GM20000 (cell line): ENCODE measurements around the gene POLH.
"Not testable (repeated sequence)": the region's sequence is repeated elsewhere in the genome, so short reads cannot be mapped to it uniquely, and the experiment has no call there.

Experiments used
- DNase-seq: peaks from one replicate; pipeline ENCODE4 v3.0.0; 2012; ENCODE audit warnings: low spot score
- CTCF ChIP-seq: IDR thresholded peaks from 2 replicates; pipeline ENCODE4 v1.5.1; 2012; ENCODE audit warnings: mild to moderate bottlenecking, control low read depth; ENCODE audit errors: extremely low read depth, missing control alignments

Gene POLH

DNA sequence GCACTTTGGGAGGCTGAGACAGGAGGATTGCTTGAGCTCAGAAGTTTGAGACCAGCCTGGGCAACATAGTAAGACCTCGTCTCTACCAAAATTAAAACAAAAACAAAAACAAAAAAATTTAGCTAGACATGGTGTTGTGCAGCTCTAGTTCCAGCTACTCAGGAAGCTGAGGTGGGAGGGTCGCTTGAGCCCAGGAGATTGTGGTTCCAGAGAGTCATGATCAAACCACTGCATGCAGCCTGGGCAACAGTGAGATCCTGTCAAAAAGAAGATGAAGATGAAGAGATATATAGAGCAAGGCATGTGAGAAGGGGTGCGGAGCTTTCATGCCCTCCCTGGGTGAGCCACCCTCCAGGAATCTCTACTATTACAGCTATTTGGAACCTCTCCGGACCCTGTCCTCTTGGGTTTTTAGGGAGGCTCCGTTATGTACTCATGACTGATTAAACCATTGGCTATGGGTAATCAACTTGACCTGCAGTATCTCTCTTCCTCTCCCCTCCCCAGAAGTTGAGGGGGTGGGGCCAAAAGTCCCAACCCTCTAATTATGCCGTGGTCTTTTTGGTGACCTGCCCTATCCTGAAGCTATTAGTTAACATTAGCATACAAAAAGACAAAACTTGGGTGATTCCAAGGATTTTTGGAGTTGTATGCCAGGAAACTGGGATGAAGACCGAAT, 9.0 kb downstream of the POLH start:
- DNase-seq: no peak
- no peak for TF ChIP-seq CTCF

DNA sequence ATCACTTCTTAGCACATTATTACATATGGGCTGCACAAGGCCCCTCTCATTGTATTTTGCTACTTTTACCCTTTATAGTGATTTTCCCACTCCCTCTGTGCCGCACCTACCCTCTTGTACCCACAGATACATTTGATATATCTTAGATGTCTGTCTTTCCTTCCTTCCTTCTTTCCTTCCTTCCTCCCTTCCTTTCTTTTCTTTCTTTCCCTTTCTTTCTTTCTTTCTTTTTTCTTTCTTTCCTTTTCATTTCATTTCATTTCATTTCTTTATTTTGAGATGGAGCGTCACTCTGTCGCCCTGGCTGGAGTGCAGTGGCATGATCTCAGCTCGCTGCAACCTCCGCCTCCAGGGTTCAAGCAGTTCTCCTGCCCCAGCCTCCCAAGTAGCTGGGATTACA, 12.2 kb downstream of the POLH start:
- DNase-seq: no peak
- TF ChIP-seq CTCF: no peak

- not testable (repeated sequence) for DNase-seq
These were observed 13.6 kb downstream of the POLH start for GRCh38 chr6:43589564-43589963.

DNA sequence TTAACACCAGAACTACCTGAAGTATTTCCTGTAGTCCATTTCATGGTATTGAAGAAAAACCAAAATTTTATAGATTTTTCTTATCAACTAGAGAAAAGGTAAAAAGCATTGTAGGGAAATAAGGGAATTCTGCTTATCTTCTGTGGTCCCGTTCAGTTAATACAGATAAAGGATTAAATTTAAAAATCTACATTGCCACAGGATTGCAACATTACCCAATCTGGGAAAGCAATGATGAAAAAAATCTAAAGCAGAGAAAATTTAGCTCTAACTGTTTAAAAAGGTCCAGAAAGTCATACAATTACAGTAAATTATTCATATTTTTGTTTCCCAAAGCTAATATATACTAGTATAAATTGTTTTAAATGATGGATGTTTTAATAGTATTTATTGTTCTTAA, 18.0 kb downstream of the POLH start:
- no peak for TF ChIP-seq CTCF
- DNase-seq: no peak

DNA sequence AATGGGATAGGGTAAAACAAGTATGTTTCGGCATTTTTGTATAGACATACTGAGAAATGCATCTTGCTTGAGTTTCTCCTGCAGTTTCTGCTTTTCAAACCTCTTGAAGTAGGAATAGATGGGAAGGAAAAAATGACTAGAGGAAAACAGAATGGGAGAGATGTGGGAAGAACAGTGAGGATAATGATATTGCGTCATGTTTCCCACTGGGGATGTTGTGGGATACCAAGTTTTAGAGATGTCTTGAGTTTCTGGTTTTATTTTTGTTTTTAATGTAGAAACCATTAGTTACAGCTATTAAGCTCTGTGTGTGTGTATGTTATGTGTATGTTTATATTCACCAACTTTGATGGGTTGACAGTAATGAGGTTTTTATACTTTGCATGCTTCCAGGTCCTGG, 24.6 kb downstream of the POLH start:
- DNase-seq: no peak
- TF ChIP-seq CTCF: no peak

- no peak for DNase-seq
- TF ChIP-seq CTCF: no peak
These were observed 28.2 kb downstream of the POLH start for GRCh38 chr6:43604174-43604573.

- TF ChIP-seq CTCF: no peak
- DNase-seq: no peak
These were observed 30.0 kb downstream of the POLH start for GRCh38 chr6:43606019-43606418.

DNA sequence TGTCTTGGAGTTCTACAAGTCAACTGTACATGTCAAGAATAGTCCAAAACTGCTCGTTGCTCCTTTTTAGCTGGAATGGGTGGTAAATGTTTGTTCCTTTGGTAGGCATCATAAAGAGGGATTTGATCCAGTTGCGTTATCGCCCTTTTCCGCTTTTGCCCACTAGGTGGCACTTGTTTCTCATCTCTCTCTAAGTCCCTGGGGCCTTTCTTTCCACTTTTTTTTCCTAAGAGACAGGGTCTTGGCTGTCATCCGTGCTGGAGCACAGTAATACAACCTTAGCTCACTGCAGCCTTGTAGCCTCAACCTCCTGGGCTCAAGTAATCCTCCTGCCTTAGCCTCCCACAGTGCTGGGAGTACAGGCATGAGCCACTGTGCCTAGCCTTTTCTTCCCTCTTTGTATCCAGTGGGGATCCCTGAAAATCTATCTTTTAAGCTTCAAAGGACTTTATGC, 32.4 kb downstream of the POLH start:
- TF ChIP-seq CTCF: peak; percentile 79
- peak; percentile 50 for DNase-seq
